ENCODE measurements around the gene OFD1. TPM values are rescaled to one million over a fixed set of nuclear protein-coding genes. Genes with fewer than 3 reads are reported as not detected.

The OFD1 gene, protein sequence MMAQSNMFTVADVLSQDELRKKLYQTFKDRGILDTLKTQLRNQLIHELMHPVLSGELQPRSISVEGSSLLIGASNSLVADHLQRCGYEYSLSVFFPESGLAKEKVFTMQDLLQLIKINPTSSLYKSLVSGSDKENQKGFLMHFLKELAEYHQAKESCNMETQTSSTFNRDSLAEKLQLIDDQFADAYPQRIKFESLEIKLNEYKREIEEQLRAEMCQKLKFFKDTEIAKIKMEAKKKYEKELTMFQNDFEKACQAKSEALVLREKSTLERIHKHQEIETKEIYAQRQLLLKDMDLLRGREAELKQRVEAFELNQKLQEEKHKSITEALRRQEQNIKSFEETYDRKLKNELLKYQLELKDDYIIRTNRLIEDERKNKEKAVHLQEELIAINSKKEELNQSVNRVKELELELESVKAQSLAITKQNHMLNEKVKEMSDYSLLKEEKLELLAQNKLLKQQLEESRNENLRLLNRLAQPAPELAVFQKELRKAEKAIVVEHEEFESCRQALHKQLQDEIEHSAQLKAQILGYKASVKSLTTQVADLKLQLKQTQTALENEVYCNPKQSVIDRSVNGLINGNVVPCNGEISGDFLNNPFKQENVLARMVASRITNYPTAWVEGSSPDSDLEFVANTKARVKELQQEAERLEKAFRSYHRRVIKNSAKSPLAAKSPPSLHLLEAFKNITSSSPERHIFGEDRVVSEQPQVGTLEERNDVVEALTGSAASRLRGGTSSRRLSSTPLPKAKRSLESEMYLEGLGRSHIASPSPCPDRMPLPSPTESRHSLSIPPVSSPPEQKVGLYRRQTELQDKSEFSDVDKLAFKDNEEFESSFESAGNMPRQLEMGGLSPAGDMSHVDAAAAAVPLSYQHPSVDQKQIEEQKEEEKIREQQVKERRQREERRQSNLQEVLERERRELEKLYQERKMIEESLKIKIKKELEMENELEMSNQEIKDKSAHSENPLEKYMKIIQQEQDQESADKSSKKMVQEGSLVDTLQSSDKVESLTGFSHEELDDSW
- total RNA-seq (2022) (44.3 and 44.8 TPM in 2 replicates), Bru-seq, nascent RNA (percentile 87 among the genes with signal in this experiment), BruChase-seq, experiment 1, labeled RNA remaining after a 6-hour chase (percentile 87 among the genes with signal in this experiment), BruChase-seq, experiment 2, labeled RNA remaining after a 2-hour chase (percentile 92 among the genes with signal in this experiment)
- long read RNA-seq, full-length matches to known transcripts, result 41 of 78 reads
- long read RNA-seq, partial matches to known transcripts, result 9 of 78 reads
- long read RNA-seq, other reads (novel, unspliced or antisense), result 28 of 78 reads

DNA sequence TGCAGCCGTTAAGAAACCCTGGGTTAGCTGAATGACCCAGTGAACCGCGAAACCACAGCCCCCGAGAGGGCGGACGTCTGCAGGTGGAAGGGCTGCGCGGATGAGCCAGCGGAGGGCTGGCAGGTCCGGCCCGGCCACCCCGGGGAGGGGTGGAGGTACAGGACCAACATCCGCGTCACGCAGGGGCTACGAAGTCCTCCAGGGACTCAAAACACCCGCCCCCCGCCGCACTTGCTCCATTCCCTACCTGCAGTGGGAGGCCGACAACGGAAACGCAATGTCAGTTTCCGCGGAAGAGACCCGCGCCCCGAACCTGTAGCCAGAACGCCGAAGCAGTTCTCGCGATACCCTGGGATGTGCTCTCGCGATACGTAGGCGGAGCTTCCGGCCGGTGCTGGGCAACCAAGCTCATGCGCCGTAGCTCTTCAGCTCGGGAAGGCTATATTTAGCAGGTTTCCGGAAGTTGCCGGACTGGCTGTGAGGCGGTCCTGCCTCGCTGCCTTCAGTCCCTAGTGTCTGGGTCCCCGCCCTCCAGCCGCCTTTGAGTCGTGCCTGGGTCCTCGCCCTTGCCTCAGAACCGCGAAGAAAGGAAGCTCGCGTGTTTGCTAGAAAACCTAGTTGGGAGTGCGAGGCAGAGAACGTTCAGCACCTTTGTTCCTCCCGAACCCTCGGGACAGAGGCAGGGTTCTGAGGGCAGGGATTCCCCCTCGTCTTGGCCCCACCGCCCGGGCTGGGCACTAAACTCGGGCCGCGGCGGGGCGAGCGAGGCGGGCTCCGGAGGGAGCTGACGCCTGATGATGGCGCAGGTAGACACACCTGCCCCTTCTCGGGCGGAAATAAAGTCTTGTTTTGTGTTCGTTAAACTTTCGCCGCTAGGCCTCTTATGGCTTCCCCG lies at the start of gene OFD1, which contains the start of gene TRAPPC2:
Gene OFD1 (plus strand): TSS at position 471 of the 895 bp plus-strand sequence. CDS start 324 bp downstream, at position 795.
Gene TRAPPC2 (minus strand): TSS at position 343 of the 895 bp plus-strand sequence. CDS start 14,657 bp downstream, outside the sequence.
- BruUV-seq (replicated peaks), result no TSS peak
- Mint-ChIP-seq H3K9me3 (ENCODE audit: unreplicated experiment) (no peaks in the 10 kb centered on the region), H3K27me3 (ENCODE audit: insufficient read depth, unreplicated experiment) (no peaks in the 10 kb centered on the region), H3K4me1 (ENCODE audit: insufficient read depth, unreplicated experiment) (peaks cover 17% of the 10 kb centered on the region), H3K27ac (ENCODE audit: low read depth, unreplicated experiment) (peak within 1 kb of the TSS; percentile 98), H3K36me3 (ENCODE audit: insufficient read depth, unreplicated experiment) (peaks cover 35% of the 10 kb centered on the region), H3K4me3 (ENCODE audit: unreplicated experiment) (peak within 1 kb of the TSS; percentile 96)
- DNase-seq (ENCODE audit: unreplicated experiment), result peak; percentile 97
- TF ChIP-seq, protein P1, sequence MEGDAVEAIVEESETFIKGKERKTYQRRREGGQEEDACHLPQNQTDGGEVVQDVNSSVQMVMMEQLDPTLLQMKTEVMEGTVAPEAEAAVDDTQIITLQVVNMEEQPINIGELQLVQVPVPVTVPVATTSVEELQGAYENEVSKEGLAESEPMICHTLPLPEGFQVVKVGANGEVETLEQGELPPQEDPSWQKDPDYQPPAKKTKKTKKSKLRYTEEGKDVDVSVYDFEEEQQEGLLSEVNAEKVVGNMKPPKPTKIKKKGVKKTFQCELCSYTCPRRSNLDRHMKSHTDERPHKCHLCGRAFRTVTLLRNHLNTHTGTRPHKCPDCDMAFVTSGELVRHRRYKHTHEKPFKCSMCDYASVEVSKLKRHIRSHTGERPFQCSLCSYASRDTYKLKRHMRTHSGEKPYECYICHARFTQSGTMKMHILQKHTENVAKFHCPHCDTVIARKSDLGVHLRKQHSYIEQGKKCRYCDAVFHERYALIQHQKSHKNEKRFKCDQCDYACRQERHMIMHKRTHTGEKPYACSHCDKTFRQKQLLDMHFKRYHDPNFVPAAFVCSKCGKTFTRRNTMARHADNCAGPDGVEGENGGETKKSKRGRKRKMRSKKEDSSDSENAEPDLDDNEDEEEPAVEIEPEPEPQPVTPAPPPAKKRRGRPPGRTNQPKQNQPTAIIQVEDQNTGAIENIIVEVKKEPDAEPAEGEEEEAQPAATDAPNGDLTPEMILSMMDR (IDR thresholded peaks at IDR 0.05; ENCODE audit: unreplicated experiment), result no peak
- POLR2A ChIA-PET, result interaction anchor here (0.6 to 6.3 kb wide), 51 partner anchors 9 to 1939 kb away, joined by 3 to 213 read pairs (median 5); partner anchors contain the start of genes ASB9, GEMIN8, RAB9A and TCEANC
- intact Hi-C loops (cut with micrococcal nuclease), result loop anchor here (1.0 kb wide), 1 partner anchor 76 kb away; no protein-coding TSS in a partner anchor
- CTCF ChIA-PET, result interaction anchor here (0.5 to 7.8 kb wide), 17 partner anchors 14 to 400 kb away, joined by 3 to 71 read pairs (median 4); partner anchors contain the start of genes GEMIN8 and RAB9A

DNA sequence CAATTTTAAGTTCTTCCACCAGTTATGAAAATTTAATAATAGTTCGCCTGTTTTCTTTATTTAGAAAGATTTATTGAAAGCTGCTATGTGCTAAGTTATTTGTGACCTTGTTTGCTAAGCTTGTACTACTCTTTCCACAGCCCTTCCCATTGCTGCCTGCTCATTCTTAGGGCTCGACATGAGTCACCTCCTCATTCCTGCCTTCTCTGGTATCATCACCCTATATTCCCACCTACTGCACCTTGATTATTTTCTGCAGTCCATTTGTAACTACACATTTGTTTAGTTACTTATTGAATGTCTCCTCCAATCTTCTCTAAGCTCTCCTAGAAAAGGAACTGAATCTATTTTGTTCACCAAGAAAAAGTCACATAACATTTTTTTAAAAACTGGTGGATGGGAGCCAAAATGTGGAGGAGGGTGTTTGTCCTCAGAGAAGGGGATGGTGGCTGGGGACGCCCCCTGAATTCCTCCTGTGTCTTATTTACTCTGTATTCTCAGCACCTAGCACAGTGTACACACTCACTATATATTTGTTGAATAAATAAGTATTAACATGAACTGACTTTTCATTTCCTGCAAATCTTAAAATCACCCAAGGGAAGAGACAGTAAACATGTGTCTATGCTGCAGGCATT lies 49.3 kb upstream of the OFD1 start:
- intact Hi-C loops (cut with micrococcal nuclease), result no loop called here
- Mint-ChIP-seq H3K27me3 (ENCODE audit: insufficient read depth, unreplicated experiment) (peaks cover 14% of the 10 kb centered on the region), H3K9me3 (ENCODE audit: unreplicated experiment) (no peaks in the 10 kb centered on the region), H3K4me3 (ENCODE audit: unreplicated experiment) (no peak overlapping the region), H3K36me3 (ENCODE audit: insufficient read depth, unreplicated experiment) (no peaks in the 10 kb centered on the region), H3K27ac (ENCODE audit: low read depth, unreplicated experiment) (peak overlapping the region; percentile 4), H3K4me1 (ENCODE audit: insufficient read depth, unreplicated experiment) (peaks cover 11% of the 10 kb centered on the region)
- ChIA-PET CTCF (interaction anchor here (0.8 to 1.5 kb wide), 2 partner anchors 15 to 61 kb away, joined by 3 read pairs; no protein-coding TSS in a partner anchor), POLR2A (interaction anchor here (0.9 to 2.0 kb wide), 10 partner anchors 8 to 344 kb away, joined by 3 to 13 read pairs (median 4); partner anchors contain the start of genes GEMIN8, OFD1, TCEANC and TRAPPC2)
- peak; percentile 68 for DNase-seq (ENCODE audit: unreplicated experiment)
- TF ChIP-seq, protein P1 (IDR thresholded peaks at IDR 0.05; ENCODE audit: unreplicated experiment), result no peak
- BruUV-seq (replicated peaks), result no TSS peak

DNA sequence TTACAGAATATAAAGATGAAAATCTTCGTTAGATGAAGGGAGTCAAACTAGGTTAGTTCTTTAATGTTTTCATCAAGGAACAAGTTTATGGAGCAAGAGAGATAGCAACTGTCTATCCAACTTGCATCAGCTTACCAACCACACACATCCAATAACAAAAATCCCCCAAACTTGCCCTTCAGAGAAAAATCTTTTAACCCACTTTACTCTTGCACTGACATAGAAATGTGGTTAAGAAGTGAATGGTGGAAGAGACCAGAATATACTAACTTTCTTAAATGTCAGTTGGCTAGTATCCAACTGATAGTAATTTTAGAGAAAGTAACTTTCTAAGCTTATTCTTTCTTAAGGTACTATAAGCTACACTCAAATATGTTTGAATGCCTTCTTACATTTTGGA lies 47.3 kb upstream of the OFD1 start:
- TF ChIP-seq, protein P1 (IDR thresholded peaks at IDR 0.05; ENCODE audit: unreplicated experiment), result no peak
- peaks cover 14% of the 10 kb centered on the region for H3K27me3 Mint-ChIP-seq (ENCODE audit: insufficient read depth, unreplicated experiment)
- H3K4me1 Mint-ChIP-seq (ENCODE audit: insufficient read depth, unreplicated experiment), result peaks cover 21% of the 10 kb centered on the region
- intact Hi-C loops (cut with micrococcal nuclease), result no loop called here
- H3K36me3 Mint-ChIP-seq (ENCODE audit: insufficient read depth, unreplicated experiment), result no peaks in the 10 kb centered on the region
- CTCF ChIA-PET, result interaction anchor here (0.6 to 2.0 kb wide), 4 partner anchors 17 to 1662 kb away, joined by 3 to 7 read pairs (median 6); no protein-coding TSS in a partner anchor
- H3K27ac Mint-ChIP-seq (ENCODE audit: low read depth, unreplicated experiment), result no peak overlapping the region
- no peak for DNase-seq (ENCODE audit: unreplicated experiment)
- BruUV-seq (replicated peaks), result no TSS peak
- POLR2A ChIA-PET, result interaction anchor here (0.6 to 15.4 kb wide), 6 partner anchors 18 to 343 kb away, joined by 3 to 213 read pairs (median 11); partner anchors contain the start of genes GEMIN8, OFD1, TCEANC and TRAPPC2
- no peaks in the 10 kb centered on the region for H3K9me3 Mint-ChIP-seq (ENCODE audit: unreplicated experiment)
- no peak overlapping the region for H3K4me3 Mint-ChIP-seq (ENCODE audit: unreplicated experiment)

Measured in MCF 10A (cell line).